NCI-H2196 treated with DMSO at 0.1 percent for 48 hours (cell line): ENCODE data around the gene TMEM144.
"Not testable (repeated sequence)": the region's sequence is repeated elsewhere in the genome, so short reads cannot be mapped to it uniquely, and the experiment has no call there.

Experiments used
- DNase-seq: peaks from one replicate; lab custom pipeline; 2025; ENCODE audit not compliant: unreplicated experiment; lab: John Stamatoyannopoulos, UW

TMEM144 gene

GRCh38 chr4:158234671-158235070 is 24.4 kb downstream of the TMEM144 start:
- no peak for DNase-seq

- no peak for DNase-seq
Observed at GRCh38 chr4:158236304-158237030, 26.2 kb downstream of the TMEM144 start.

GRCh38 chr4:158238575-158238974 is 28.3 kb downstream of the TMEM144 start:
- no peak for DNase-seq

GRCh38 chr4:158239196-158239595 is 28.9 kb downstream of the TMEM144 start:
- DNase-seq, result no peak

GRCh38 chr4:158243071-158243470 is 32.8 kb downstream of the TMEM144 start:
- no peak for DNase-seq

GRCh38 chr4:158250321-158250720 is 40.0 kb downstream of the TMEM144 start:
- DNase-seq, result no peak

GRCh38 chr4:158253350-158253980 is 43.2 kb downstream of the TMEM144 start:
- DNase-seq, result no peak

GRCh38 chr4:158254292-158254691 is 44.0 kb downstream of the TMEM144 start:
- no peak for DNase-seq

- peak; percentile 3 for DNase-seq
Observed at GRCh38 chr4:158255727-158256324, 45.5 kb downstream of the TMEM144 start.

GRCh38 chr4:158259955-158260575 is 49.8 kb downstream of the TMEM144 start:
- DNase-seq, result no peak

GRCh38 chr4:158261480-158261879 is 51.2 kb downstream of the TMEM144 start:
- DNase-seq, result no peak

GRCh38 chr4:158268553-158268952 is 58.3 kb downstream of the TMEM144 start:
- DNase-seq, result no peak

GRCh38 chr4:158274636-158275035 is 64.3 kb downstream of the TMEM144 start:
- DNase-seq, result no peak

GRCh38 chr4:158277558-158277957 is 67.3 kb downstream of the TMEM144 start:
- no peak for DNase-seq

GRCh38 chr4:158279052-158279451 is 68.8 kb downstream of the TMEM144 start:
- DNase-seq, result not testable (repeated sequence)

- no peak for DNase-seq
Observed at GRCh38 chr4:158280856-158281255, 70.6 kb downstream of the TMEM144 start.

- no peak for DNase-seq
Observed at GRCh38 chr4:158282252-158282651, 72.0 kb downstream of the TMEM144 start.

- no peak for DNase-seq
Observed at GRCh38 chr4:158285429-158286216, 75.3 kb downstream of the TMEM144 start.

GRCh38 chr4:158290912-158291311 is 80.6 kb downstream of the TMEM144 start:
- DNase-seq, result no peak

- no peak for DNase-seq
Observed at GRCh38 chr4:158291334-158292055, 81.2 kb downstream of the TMEM144 start.
